SK-MEL-5 (cell line): Measurements from ENCODE around the gene ERVFRD-1. TPM values are rescaled to one million over a fixed set of nuclear protein-coding genes. Genes with fewer than 3 reads are reported as not detected.
"Not testable (repeated sequence)": the region's sequence is repeated elsewhere in the genome, so short reads cannot be mapped to it uniquely, and the experiment has no call there.

Experiments used
- DNase-seq: peaks from one replicate; pipeline ENCODE4 v3.0.0-alpha.2; 2016; ENCODE audit warnings: low read depth, low spot score
- in situ Hi-C: cut with HindIII; loops from 2 replicates; pipeline ENCODE4 v1.10.0; 2016; ENCODE audit warnings: low sequenced_read_pairs, high pct_unique_total_duplicates, low pct_unique_long_range_greater_than_20kb
- total RNA-seq: library from RNA; depleted of rRNA; stranded (reverse); fragments of >200 nt; shearing (Covaris generic); gene quantifications from 2 replicates; pipeline ENCODE4 v1.2.3, GENCODE V29; 2014

Gene ERVFRD-1
- total RNA-seq, 1 experiment from 2014 or later, result 0.63 TPM

DNA sequence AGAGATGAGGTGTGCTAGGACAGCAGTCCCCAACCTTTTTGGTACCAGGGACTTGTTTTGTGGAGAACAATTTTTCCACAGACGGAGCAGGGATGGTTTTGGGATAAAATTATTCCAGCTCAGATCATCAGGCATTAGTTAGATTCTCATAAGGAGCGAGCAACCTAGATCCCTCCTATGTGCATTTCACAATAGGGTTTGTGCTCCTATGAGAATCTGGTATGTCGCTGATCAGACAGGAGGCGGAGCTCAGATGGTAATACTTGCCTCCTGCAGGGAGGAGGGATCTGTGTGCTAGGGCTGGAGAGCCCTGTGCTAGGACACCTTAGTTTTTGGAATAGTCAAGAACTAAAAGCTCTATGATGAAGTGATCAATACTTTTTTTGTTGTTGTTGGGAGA, 15.4 kb downstream of the ERVFRD-1 start:
- DNase-seq, result peak; percentile 88
- in situ Hi-C loops, result no loop called here

DNA sequence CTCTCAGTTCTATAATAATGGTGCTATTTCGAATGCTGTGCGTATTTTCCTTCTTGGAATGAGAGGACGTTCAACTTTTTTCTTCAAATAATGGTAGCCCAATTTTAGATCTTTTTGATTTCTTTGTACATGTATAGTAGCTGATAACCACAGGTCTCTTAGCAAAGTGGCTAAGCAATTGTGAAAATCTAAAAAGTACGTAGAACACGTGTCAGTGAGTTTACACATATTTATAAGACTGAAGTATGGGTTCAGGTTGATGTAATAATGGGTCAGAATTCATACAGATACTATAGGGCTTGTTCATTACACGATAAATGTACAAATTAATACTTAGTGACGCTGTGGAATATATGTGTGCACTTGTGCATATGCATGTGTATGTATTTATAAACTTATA, 16.6 kb downstream of the ERVFRD-1 start:
- in situ Hi-C loops, result no loop called here
- no peak for DNase-seq

DNA sequence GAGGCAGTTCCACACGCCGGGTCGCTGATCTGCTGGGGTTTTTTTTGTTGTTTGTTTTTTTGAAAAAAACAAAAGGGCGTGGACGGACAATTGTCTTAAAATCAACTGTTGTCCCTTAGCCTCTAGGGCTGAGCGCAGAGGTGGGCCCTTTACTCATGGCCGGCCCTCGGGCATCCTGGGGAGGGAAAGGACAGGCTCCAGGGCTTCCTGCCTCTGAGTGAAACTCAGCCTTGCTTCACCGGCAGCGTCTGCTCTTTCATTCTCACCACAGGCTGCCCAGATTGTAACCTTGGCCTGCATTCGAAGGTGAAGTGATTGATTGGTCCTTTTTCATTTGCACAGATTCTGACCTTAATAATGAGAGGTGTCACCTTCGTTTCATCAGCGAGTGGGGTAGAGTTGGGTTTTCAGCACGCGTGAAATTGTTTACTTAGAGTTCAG, 17.1 kb downstream of the ERVFRD-1 start:
- peak; percentile 67 for DNase-seq
- in situ Hi-C loops, result no loop called here

DNA sequence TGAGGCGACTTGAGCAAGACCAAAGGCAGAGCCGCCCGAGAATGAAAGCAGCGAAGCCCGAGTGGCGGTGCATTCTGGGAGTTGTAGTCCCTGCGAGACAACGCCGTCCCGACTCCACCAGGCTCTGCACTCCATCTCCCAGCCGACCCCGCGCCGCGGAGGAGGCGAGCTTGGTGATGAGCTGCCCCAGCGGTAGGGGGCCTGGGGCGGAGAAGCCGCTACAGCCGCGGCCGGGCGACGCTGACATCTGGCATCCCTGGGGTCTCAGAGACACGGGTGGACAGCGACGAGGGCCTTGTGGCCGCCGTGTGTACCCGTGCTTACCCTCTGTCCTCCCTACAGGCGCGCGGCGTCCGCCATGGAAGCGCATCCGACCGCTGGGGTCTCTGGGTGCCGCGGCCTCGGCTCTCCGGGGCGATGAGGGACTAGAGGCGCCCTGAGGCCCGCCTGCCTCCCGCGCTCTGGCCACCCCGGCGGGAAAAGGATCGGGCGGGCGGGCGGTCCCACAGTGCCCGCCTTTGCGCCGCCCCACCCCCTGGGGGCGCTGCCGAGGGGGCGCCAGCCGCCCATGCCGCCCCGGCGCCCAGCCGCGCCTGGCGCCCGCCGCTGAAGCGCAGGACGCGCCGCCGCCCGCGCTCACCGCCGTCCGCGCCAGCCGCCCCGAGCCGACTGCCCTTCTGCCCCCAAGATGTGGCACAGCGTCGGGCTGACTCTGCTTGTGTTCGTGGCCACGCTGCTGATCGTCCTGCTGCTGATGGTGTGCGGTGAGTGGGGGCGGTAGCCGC, 17.7 kb downstream of the ERVFRD-1 start, which contains the start of gene SMIM13:
Gene SMIM13 (plus strand): TSS at position 209 of the 785 bp plus-strand sequence. CDS start 480 bp downstream, at position 689.
- DNase-seq, result peak; percentile 99
- in situ Hi-C loops, result no loop called here

DNA sequence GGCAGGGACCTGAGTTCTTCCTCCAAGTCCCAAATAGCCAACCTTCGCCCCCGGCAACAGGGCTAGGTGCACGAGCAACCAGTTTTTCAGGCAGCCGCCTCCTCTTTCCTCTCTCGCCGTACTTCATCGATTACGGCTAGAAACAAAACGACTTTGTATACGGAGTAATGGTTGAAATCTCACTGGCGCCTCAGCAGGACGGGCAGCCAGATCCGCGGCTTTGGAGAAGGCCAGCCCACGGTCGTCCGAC, 18.2 kb downstream of the ERVFRD-1 start:
- in situ Hi-C loops, result no loop called here
- no peak for DNase-seq

DNA sequence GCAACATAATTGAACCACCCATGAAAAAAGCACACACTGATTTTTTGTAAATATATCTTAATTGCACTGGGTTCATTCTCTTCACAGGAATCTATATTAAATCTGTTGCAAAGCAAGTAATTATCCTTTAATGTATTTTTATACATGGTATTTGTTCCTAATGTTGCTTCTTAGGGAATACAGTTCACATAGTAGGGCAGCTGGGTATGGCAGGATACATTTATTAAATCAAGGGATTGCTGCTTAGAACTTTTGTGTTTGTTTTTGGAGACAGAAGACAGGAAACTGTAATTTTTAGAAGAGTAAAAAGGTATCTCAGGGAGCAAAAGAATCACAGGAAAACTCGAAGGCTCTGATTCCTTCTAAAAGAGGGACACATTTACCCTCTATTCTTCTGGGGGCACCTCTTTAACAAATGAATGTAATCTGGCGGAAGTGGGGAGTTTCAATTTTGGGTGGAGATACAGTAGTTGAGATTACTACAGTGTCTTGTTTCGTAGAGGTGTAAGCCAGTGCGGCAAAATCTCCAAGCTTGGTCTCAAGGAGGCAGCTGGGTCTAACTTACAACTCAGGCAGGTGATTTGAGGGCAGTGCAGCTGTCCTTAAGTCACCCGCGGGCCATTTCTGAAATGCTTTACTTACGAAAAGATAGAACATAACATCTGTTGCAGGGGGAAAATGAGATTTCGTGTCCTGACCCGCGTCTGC, 18.7 kb downstream of the ERVFRD-1 start:
- DNase-seq, result no peak

DNA sequence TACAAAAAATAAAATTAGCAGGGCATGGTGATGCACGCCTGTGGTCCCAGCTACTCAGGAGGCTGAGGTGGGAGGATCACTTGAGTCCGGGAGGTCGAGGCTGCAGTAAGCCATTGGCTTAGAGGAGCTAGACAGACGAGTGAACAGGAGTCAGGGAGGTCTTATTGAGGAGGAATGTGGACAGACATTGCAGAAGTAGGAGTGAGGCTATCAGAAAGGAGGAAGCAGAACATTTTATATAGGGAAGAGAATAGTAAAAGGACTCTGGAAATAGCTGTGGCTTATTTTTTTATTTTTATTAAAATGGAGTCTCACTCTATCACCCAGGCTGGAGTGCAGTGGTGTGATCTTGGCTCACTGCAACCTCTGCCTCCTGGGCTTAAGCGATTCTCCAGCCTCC, 20.4 kb downstream of the ERVFRD-1 start:
- DNase-seq, in situ Hi-C loops: not testable (repeated sequence)

More for the DNA sequence above, 18.7 kb downstream of the ERVFRD-1 start:
- in situ Hi-C loops, result no loop called here

DNA sequence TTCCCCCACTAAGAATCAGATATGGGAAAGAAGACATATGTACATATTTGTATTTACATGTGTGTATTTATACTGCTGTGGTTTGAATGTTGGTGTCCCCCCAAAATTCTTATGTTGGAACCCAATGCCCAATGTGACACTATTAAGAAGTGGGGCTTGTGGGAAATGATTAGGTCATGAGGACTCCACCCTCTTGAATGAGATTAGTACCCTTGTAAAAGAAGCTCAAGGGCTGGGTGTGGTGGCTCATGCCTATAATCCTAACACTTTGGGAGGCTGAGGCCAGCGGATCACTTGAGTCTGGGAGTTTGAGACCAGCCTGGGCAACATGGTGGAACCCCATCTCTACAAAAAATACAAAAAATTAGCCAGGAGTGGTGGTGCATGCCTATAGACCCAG, 21.8 kb downstream of the ERVFRD-1 start:
- no peak for DNase-seq
- in situ Hi-C loops, result no loop called here

DNA sequence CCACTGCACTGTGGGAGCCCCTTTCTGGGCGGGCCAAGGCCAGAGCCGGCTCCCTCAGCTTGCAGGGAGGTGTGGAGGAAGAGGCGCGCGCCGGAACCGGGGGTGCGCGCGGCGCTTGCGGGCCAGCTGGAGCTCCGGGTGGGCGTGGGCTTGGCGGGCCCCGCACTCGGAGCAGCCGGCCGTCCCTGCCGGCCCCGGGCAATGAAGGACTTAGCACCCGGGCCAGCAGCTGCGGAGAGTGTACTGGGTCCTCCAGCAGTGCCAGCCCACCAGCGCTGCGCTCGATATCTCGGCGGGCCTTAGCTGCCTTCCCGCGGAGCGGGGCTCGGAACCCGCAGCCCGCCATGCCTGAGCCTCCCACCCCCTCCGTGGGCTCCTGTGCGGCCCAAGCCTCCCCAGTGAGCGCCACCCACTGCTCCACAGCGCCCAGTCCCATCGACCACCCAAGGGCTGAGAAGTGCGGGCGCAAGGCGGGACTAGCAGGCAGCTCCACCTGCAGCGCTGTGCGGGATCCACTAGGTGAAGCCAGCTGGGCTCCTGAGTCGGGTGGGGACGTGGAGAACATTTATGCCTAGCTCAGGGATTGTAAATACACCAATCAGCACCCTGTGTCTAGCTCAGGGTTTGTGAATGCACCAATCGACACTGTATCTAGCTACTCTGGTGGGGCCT, 24.2 kb downstream of the ERVFRD-1 start:
- DNase-seq, in situ Hi-C loops: not testable (repeated sequence)

DNA sequence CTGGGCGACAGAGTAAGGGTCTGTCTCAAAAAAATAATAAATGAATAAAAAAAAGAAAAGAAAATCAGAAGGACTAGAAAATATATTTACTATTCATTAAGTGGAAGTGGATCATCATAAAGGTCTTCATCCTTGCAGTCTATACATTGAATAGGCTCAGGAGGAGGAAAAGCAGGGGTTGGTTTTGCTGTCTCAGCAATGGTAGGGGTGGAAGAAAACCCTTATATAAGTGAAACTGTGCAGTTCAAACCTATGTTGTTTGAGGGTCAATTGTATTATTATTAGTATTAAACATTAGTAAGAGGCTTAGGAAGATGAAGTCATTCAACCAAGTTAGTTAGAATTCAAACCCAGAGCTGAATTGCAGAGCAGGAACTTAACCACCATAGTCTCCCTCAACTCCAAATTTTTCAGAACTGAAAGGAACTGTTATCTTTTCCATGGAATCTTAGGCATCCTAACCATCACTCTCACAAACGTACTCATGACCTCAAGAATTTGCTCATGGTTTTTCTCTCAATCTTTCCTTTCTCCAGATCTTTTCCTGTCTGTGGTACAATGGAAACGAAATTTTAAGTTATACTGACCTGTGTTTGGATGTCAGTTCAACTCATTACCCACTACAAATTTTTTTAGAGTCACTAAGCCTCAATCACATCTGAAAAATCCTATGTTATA, 25.6 kb downstream of the ERVFRD-1 start:
- in situ Hi-C loops, result no loop called here
- DNase-seq, result peak; percentile 75

DNA sequence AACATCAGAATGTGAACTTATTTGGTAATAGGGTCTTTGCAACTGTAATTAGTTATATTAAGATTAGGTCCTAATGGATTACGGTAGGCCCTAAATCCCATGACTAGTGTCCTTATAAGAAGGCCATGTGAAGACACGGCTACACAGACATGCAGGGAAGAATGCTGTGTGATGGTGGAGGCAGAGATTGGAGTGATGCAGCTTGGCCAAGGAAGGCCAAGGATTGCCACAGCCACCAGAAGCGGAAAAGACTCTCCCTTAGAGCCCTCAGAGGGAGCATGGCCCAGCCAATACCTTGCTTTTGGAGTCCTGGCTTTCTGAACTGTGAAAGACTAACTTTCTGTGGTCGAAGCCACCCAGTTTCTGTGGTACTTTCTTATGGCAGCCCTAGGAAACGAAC, 27.6 kb downstream of the ERVFRD-1 start:
- DNase-seq, result no peak
- in situ Hi-C loops, result no loop called here

DNA sequence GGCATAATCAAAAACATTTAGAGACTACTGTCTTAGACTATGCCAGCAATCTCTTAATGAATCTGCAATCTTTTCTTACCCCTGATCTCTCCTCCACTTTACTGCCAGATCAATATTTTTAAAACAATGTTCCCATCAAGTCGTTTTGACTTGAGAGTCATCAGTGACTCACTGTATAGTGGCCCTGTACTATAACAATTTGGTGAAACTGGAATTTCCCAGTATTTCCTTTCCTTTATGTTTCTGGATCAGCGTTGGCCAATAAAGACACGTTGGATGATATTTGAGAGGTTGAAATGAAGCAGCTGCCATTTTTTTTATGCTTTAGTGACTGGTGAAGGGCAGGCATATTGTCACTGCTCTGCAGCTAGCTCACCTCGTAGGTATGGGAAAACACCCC, 28.0 kb downstream of the ERVFRD-1 start:
- DNase-seq, result no peak
- in situ Hi-C loops, result no loop called here

DNA sequence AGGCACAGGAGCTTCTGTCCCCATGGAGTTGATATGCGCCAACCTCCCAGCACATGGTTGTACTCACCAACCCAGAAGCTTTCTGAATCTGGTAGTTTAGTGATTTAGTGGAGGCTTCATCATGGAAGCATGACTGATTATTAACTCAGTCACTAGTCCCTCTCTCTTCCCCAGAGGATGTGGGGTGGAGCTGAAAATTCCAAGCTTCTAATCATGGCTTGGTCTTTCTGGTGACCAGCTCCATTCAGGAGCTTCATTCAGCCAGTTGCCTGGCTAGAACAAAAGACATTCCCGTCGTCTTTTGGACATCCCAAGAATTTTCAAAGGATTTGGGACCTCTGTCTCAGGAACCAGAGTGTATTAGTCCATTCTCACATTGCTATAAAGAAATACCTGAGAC, 31.2 kb downstream of the ERVFRD-1 start:
- in situ Hi-C loops, result no loop called here
- DNase-seq, result no peak

DNA sequence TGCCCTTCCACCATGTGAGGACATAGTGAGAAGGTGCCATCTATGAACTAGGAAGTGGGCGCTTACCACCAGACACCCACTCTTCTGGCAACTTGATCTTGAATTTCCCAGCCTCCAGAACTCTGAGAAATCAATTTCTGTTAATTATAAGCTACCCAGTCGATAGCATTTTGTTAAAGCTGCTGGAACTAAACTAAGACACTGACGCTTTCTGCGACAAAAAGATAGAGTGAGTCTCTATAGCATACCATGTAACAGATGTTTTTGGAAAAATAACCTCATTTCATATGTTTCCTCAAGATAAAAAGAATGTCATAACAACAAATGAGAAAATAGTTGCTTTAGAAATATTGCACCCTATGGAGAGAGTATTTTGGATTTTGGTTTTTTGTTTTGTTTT, 33.3 kb downstream of the ERVFRD-1 start:
- no peak for DNase-seq
- in situ Hi-C loops, result no loop called here

DNA sequence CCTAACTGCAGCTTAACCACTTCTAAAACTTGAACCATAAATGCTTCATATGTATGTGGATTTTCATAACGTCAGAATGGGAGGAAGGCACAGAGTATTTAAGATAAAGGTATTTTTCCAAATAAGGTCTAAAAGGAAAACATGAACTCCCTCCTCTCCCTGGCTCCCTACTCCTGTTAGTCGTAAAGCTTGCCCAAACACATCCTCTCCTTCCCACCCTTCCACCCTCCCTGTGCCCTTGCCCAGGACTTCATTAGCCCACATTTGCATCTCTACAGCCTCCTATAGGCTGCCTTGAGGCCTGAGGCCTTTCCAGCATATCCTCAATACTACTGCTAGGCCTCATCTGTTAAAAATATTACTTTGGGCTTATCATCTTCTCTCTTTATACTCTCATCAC, 35.0 kb downstream of the ERVFRD-1 start:
- in situ Hi-C loops, result no loop called here
- DNase-seq, result no peak

DNA sequence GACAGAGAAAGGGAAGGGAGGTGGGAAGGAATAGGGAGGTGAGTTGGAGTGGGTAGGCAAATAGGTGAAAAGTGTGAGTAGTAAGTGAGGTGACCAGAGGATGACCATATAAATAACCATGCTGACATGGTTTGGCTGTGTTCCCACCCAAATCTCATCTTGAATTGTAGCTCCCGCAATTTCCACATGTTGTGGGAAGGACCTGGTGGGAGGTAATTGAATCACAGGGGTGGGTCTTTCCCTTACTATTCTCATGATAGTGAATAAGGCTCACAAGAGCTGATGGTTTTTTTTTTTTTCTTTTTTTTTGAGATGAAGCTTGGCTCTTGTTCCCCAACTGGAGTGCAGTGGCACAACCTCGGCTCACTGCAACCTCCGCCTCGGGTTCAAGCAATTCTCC, 39.4 kb downstream of the ERVFRD-1 start:
- in situ Hi-C loops, result no loop called here
- DNase-seq, result no peak

DNA sequence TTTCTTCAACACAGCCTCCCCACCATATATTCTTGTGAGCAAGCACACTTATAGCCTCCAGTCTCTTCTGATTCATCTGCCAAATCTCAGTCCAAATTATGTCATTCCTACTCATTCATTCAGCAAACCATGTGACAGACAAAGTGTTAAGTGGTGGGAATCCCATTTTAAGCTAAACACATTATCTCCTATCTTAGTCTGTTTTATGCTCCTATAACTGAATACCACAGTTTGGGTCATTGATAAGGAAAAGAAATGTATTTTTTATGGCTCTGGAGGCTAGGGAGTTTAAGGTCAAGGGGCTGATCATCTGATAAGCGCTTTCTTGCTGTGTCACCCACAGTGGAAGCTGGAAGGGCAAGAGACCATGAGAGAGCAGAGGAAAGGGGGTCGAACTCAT, 41.8 kb downstream of the ERVFRD-1 start:
- in situ Hi-C loops, result loop anchor here (10.0 kb wide), 1 partner anchor 115 kb away; no protein-coding TSS in a partner anchor
- peak; percentile 42 for DNase-seq

DNA sequence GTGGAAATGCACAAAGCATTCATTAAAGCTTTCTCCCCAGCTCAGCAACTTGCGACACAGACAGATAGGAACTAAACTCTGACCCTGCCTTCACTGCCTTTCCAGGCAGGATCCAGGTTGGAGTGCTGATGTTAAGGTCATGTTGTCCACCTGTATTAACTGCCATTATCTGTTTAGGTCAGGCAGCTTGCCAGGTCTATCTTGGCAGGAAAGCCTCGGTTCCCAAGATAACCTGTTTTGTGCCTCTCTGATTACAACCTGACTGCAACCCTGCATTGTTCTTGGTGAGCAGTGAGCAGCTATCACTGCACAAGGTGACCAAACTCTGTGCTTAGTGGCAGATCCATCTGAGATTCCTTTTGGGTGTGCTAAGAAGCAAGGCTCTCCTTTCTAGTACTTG, 44.2 kb downstream of the ERVFRD-1 start:
- in situ Hi-C loops, result loop anchor here (10.0 kb wide), 1 partner anchor 113 kb away; no protein-coding TSS in a partner anchor
- no peak for DNase-seq
